Measurements from ENCODE around the gene CNTNAP2. TPM values are rescaled to one million over a fixed set of nuclear protein-coding genes. Genes with fewer than 3 reads are reported as not detected.

CNTNAP2 gene
- total RNA-seq, 4 donors from 2014 or later = 0.29 to 0.88 (median 0.33) TPM; not detected in 1

GRCh38 chr7:148340438-148341280, 2224.1 kb downstream of the CNTNAP2 start:
- no peak for TF ChIP-seq POLR2A (IDR thresholded peaks at IDR 0.05)
- TF ChIP-seq CTCF (IDR thresholded peaks at IDR 0.05) = no peak
- Histone ChIP-seq H3K4me3 (replicated peaks in 1 of 3) (no peak overlapping the region), H3K36me3 (no peaks in the 10 kb centered on the region), H3K27ac (no peak overlapping the region), H3K9me3 (no peaks in the 10 kb centered on the region), H3K4me1 (peaks cover 4 to 9% of the 10 kb centered on the region in 2 donors), H3K27me3 (no peaks in the 10 kb centered on the region)
- intact Hi-C loops (cut with DNase I) = no loop called here
- DNase-seq = no peak
- WGBS, 2 donors = 84 to 87% methylated on average over 15 of the region's 15 CpGs

GRCh38 chr7:148344406-148344805, 2227.8 kb downstream of the CNTNAP2 start:
- no peak overlapping the region for H3K4me3 ChIP-seq (replicated peaks in 1 of 3)

GRCh38 chr7:148347981-148348380, 2231.4 kb downstream of the CNTNAP2 start:
- Histone ChIP-seq H3K9me3 (no peaks in the 10 kb centered on the region), H3K36me3 (no peaks in the 10 kb centered on the region), H3K4me1 (no peaks in the 10 kb centered on the region), H3K27ac (no peak overlapping the region), H3K4me3 (replicated peaks in 1 of 3) (no peak overlapping the region), H3K27me3 (no peaks in the 10 kb centered on the region)
- peak in 1 of 2 donors; percentile 4 for DNase-seq
- TF ChIP-seq CTCF (IDR thresholded peaks at IDR 0.05) (no peak), POLR2A (IDR thresholded peaks at IDR 0.05) (no peak)
- 25 to 30% methylated on average over 5 of the region's 5 CpGs for WGBS, 2 donors
- intact Hi-C loops (cut with DNase I) = no loop called here

More at GRCh38 chr7:148344406-148344805, 2227.8 kb downstream of the CNTNAP2 start:
- H3K4me1 ChIP-seq = peaks cover 3 to 4% of the 10 kb centered on the region in 2 donors
- H3K27ac ChIP-seq = no peak overlapping the region
- no peak for DNase-seq
- TF ChIP-seq CTCF (IDR thresholded peaks at IDR 0.05) (no peak), POLR2A (IDR thresholded peaks at IDR 0.05) (no peak)
- H3K36me3 ChIP-seq = no peaks in the 10 kb centered on the region
- no peaks in the 10 kb centered on the region for H3K27me3 ChIP-seq
- intact Hi-C loops (cut with DNase I) = no loop called here
- 72 to 85% methylated on average over 1 of the region's 1 CpG for WGBS, 2 donors
- H3K9me3 ChIP-seq = no peaks in the 10 kb centered on the region

DNA sequence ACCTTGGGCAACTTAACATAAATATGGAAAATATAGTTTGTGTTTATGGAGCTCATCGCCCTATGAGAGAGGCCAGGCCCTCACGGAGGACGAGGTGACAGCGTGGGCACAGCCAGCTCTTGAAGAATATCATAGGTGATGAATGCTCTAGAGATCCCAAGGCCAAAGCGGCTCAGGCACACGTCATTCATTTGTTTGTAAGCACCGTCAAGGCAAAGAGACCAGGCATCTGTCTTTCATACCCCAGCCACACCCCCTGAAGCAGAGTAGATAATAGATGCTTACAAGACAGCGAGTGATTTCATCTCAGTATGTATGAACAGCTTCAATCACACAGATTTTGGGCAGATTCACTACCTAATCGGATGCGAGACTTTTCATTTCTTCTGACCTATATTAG, 2231.9 kb downstream of the CNTNAP2 start:
- H3K4me1 ChIP-seq = no peaks in the 10 kb centered on the region
- H3K9me3 ChIP-seq = no peaks in the 10 kb centered on the region
- no peak overlapping the region for H3K4me3 ChIP-seq (replicated peaks in 1 of 3)
- intact Hi-C loops (cut with DNase I) = no loop called here
- H3K27ac ChIP-seq = no peak overlapping the region
- no peaks in the 10 kb centered on the region for H3K36me3 ChIP-seq
- H3K27me3 ChIP-seq = no peaks in the 10 kb centered on the region
- 83 to 85% methylated on average over 10 of the region's 10 CpGs for WGBS, 2 donors
- TF ChIP-seq POLR2A (IDR thresholded peaks at IDR 0.05) = no peak
- no peak for TF ChIP-seq CTCF (IDR thresholded peaks at IDR 0.05)
- DNase-seq = no peak

- H3K9me3 ChIP-seq = no peaks in the 10 kb centered on the region
- peak; percentile 51 to 56 for DNase-seq
- no peak overlapping the region for H3K4me3 ChIP-seq (replicated peaks in 1 of 3)
- intact Hi-C loops (cut with DNase I) = no loop called here
- no peak overlapping the region for H3K27ac ChIP-seq
- TF ChIP-seq POLR2A (IDR thresholded peaks at IDR 0.05) = no peak
- TF ChIP-seq CTCF (IDR thresholded peaks at IDR 0.05) = no peak
- H3K27me3 ChIP-seq = no peaks in the 10 kb centered on the region
- no peaks in the 10 kb centered on the region for H3K4me1 ChIP-seq
- H3K36me3 ChIP-seq = no peaks in the 10 kb centered on the region
- 9% methylated on average over 5 of the region's 5 CpGs for WGBS, 2 donors
These were observed 2239.7 kb downstream of the CNTNAP2 start for GRCh38 chr7:148356303-148356702.
